Ovary (tissue), 9 donors: ENCODE results near the gene CST11. TPM values are rescaled to one million over a fixed set of nuclear protein-coding genes. Genes with fewer than 3 reads are reported as not detected.

Source experiments
- DNase-seq, 5 donors: peaks; one replicate each; pipeline ENCODE4 v3.0.0-alpha.2; 2019 to 2020
- H3K27ac ChIP-seq, 2 donors: fragments of 200-600 bp; one replicate each; pipeline versions ENCODE4 v1.5.1 to v1.8.0; 2019 to 2022
- H3K27me3 ChIP-seq: fragments of 200-600 bp; one replicate; pipeline ENCODE4 v1.8.0; 2022
- H3K36me3 ChIP-seq: fragments of 200-600 bp; sonication (generic); one replicate; pipeline ENCODE4 v1.5.1; 2019
- H3K4me1 ChIP-seq: one replicate; pipeline ENCODE4 v1.8.1; 2013; ENCODE audit warnings: mild to moderate bottlenecking, moderate library complexity; ENCODE audit not compliant: insufficient read depth
- H3K4me3 ChIP-seq: fragments of 200-600 bp; sonication (generic); one replicate; pipeline ENCODE4 v1.5.1; 2017
- H3K9me3 ChIP-seq, 2 donors: fragments of 200-600 bp in 1 of 2; sonication (generic) in 1 of 2; one replicate each; pipeline versions ENCODE4 v1.5.1 to v1.8.1; 2013 to 2019; ENCODE audit warnings: mild to moderate bottlenecking in 1 of 2, moderate library complexity in 1 of 2
- CTCF ChIP-seq, 3 donors: fragments of 450-650 bp in 2 of 3; fragments of 200-600 bp in 1 of 3; IDR thresholded peaks; one replicate each; pipeline versions ENCODE4 v1.5.1 to v1.8.0; 2016 to 2022; ENCODE audit warnings: antibody characterized with exemption in 3 of 3, mild to moderate bottlenecking in 1 of 3
- EP300 ChIP-seq: sonication (generic); formaldehyde crosslinking; IDR thresholded peaks from one replicate; pipeline ENCODE4 v1.6.1; 2017; ENCODE audit warnings: antibody characterized with exemption
- POLR2A ChIP-seq: fragments of 450-650 bp; IDR thresholded peaks from one replicate; pipeline ENCODE4 v1.6.1; 2017; ENCODE audit warnings: antibody characterized with exemption, mild to moderate bottlenecking, moderate library complexity
- WGBS, 3 donors: extraction: QIAGEN DNeasy Blood & Tissue Kit in 1 of 3; methylation state at CpG; one replicate each; pipeline versions ENCODE4 v1.1.5 to v1.1.7; 2013 to 2017; 5-methylcytosine and 5-hydroxymethylcytosine counted together
- intact Hi-C, 4 donors: fragments of 100-400 bp; cut with DNase I; formaldehyde crosslinking; loops; one replicate each; pipeline versions ENCODE4 v1.11.0 to v1.15.1; 2022 to 2023
- polyA plus RNA-seq, 2 donors: library from polyadenylated mRNA; stranded (reverse); fragments of 200-250 nt in 1 of 2; fragments of 350-450 nt in 1 of 2; fragmentation: Illumina TruSeq in 1 of 2; extraction: RNeasy Lipid Tissue Mini Kit (QIAGEN cat#74804) in 1 of 2; gene quantifications; one replicate each; pipeline ENCODE4 v1.2.3, GENCODE V29; 2013 to 2014
- total RNA-seq, 7 donors: library from RNA; depleted of rRNA in 2 of 7; stranded (reverse); fragments of >200 nt in 2 of 7; fragmentation: NEBNext Ultra II Directional in 3 of 7; extraction: Animal tissue kit (Norgen Biotek cat#: 25700) in 3 of 7; gene quantifications; one replicate each; pipeline versions ENCODE4 v1.1.0 to v1.2.4, GENCODE V29; 2016 to 2023
- donor health status: DM: no; HTN: no; CAD: no; lungs with moderate emphysema.
- donor health status: DM: no; HTN: no; CAD: no.
- donor health status: Bipolar disorder and iron deficiency.
- donor health status: DM: yes; HTN: yes; CAD: no.
- donor health status: DM: no; HTN: no; CAD: no.
- donor health status: DM: yes; HTN: yes; CAD: no.

The CST11 gene
- total and polyA plus RNA-seq, 9 donors = not detected

GRCh38 chr20:23453549-23454543, 1.2 kb upstream of the CST11 start:
- no peak for TF ChIP-seq POLR2A
- TF ChIP-seq EP300 = no peak
- TF ChIP-seq CTCF (IDR thresholded peaks at IDR 0.05) = no peak
- WGBS, 3 donors = 84 to 92% (median 86%) methylated on average over 15 of the region's 15 CpGs
- H3K9me3 ChIP-seq = no peaks in the 10 kb centered on the region
- H3K36me3 ChIP-seq = no peaks in the 10 kb centered on the region
- H3K4me3 ChIP-seq = no peak overlapping the region
- intact Hi-C loops = no loop called here
- no peaks in the 10 kb centered on the region for H3K4me1 ChIP-seq
- H3K27me3 ChIP-seq = no peaks in the 10 kb centered on the region
- H3K27ac ChIP-seq = no peak overlapping the region
- no peak for DNase-seq

- WGBS, 3 donors = 47 to 56% (median 53%) methylated on average over 11 of the region's 11 CpGs
- no peak for DNase-seq
- Histone ChIP-seq H3K4me1 (no peaks in the 10 kb centered on the region), H3K27me3 (no peaks in the 10 kb centered on the region), H3K36me3 (no peaks in the 10 kb centered on the region), H3K27ac (no peak overlapping the region), H3K9me3 (no peaks in the 10 kb centered on the region), H3K4me3 (no peak overlapping the region)
- TF ChIP-seq CTCF (IDR thresholded peaks at IDR 0.05) = no peak
- TF ChIP-seq POLR2A = no peak
- TF ChIP-seq EP300 = no peak
- intact Hi-C loops = no loop called here
These were observed 654 bp downstream of the CST11 start for GRCh38 chr20:23451956-23452487.

GRCh38 chr20:23450877-23451276, 1.8 kb downstream of the CST11 start:
- H3K27ac ChIP-seq = no peak overlapping the region
- TF ChIP-seq EP300 (no peak), CTCF (IDR thresholded peaks at IDR 0.05) (no peak), POLR2A (no peak)
- no peaks in the 10 kb centered on the region for H3K9me3 ChIP-seq
- no peaks in the 10 kb centered on the region for H3K27me3 ChIP-seq
- WGBS, 3 donors = 90 to 96% (median 96%) methylated on average over 1 of the region's 1 CpG
- no peak for DNase-seq
- H3K36me3 ChIP-seq = no peaks in the 10 kb centered on the region
- no peaks in the 10 kb centered on the region for H3K4me1 ChIP-seq
- intact Hi-C loops = no loop called here
- no peak overlapping the region for H3K4me3 ChIP-seq

- WGBS, 3 donors = 15 to 22% (median 17%) methylated on average over 3 of the region's 3 CpGs
- H3K36me3 ChIP-seq = no peaks in the 10 kb centered on the region
- H3K27me3 ChIP-seq = no peaks in the 10 kb centered on the region
- no peak for DNase-seq
- intact Hi-C loops = loop anchor here in 2 of 4 donors (10.0 kb wide), 2 partner anchors 155 to 545 kb away; partner anchors contain the start of gene CST9 (in 1 of the 2)
- no peaks in the 10 kb centered on the region for H3K9me3 ChIP-seq
- no peak overlapping the region for H3K27ac ChIP-seq
- H3K4me3 ChIP-seq = no peak overlapping the region
- no peak for TF ChIP-seq POLR2A
- H3K4me1 ChIP-seq = no peaks in the 10 kb centered on the region
These were observed 3.3 kb downstream of the CST11 start for GRCh38 chr20:23449421-23449820.

- no peak for DNase-seq
- Histone ChIP-seq H3K27me3 (no peaks in the 10 kb centered on the region), H3K9me3 (no peaks in the 10 kb centered on the region), H3K36me3 (no peaks in the 10 kb centered on the region), H3K27ac (no peak overlapping the region), H3K4me3 (no peak overlapping the region), H3K4me1 (no peaks in the 10 kb centered on the region)
- TF ChIP-seq CTCF (IDR thresholded peaks at IDR 0.05) = no peak
- TF ChIP-seq EP300 = no peak
- no peak for TF ChIP-seq POLR2A
- intact Hi-C loops = loop anchor here in 2 of 4 donors (10.0 kb wide), 2 partner anchors 157 to 547 kb away; partner anchors contain the start of gene CST9 (in 1 of the 2)
- WGBS, 3 donors = 86 to 89% (median 88%) methylated on average over 5 of the region's 5 CpGs
These were observed 4.5 kb downstream of the CST11 start for GRCh38 chr20:23448167-23448566.
